GM18858 (cell line): ENCODE measurements around the gene MCC.

ENCODE experiments used
- ATAC-seq: cut with Tn5 transposase; IDR thresholded peaks from one replicate; pipeline ENCODE4 v1.9.1; 2021; ENCODE audit not compliant: unreplicated experiment

The MCC gene

GRCh38 chr5:113325054-113325453 is 163.2 kb downstream of the MCC start:
- no peak for ATAC-seq

GRCh38 chr5:113321276-113321675 is 167.0 kb downstream of the MCC start:
- ATAC-seq, result no peak

GRCh38 chr5:113320273-113320780 is 167.9 kb downstream of the MCC start:
- peak; percentile 82 for ATAC-seq

GRCh38 chr5:113319256-113320053 is 168.8 kb downstream of the MCC start:
- no peak for ATAC-seq

GRCh38 chr5:113317636-113318035 is 170.6 kb downstream of the MCC start:
- ATAC-seq, result no peak

- no peak for ATAC-seq
Measured at GRCh38 chr5:113311301-113311700, 177.0 kb downstream of the MCC start.

- no peak for ATAC-seq
Measured at GRCh38 chr5:113302120-113302519, 186.1 kb downstream of the MCC start.

GRCh38 chr5:113299591-113299990 is 188.7 kb downstream of the MCC start:
- no peak for ATAC-seq

GRCh38 chr5:113296676-113297075 is 191.6 kb downstream of the MCC start:
- ATAC-seq, result no peak

- ATAC-seq, result no peak
Measured at GRCh38 chr5:113295111-113295539, 193.1 kb downstream of the MCC start.

- peak; percentile 89 for ATAC-seq
Measured at GRCh38 chr5:113294311-113295110, 193.7 kb downstream of the MCC start.

- ATAC-seq, result peak; percentile 23
Measured at GRCh38 chr5:113293975-113294310, 194.3 kb downstream of the MCC start.

- ATAC-seq, result no peak
Measured at GRCh38 chr5:113293068-113293974, 194.9 kb downstream of the MCC start.

- no peak for ATAC-seq
Measured at GRCh38 chr5:113292462-113292861, 195.8 kb downstream of the MCC start.

GRCh38 chr5:113283558-113283957 is 204.7 kb downstream of the MCC start:
- ATAC-seq, result no peak

- ATAC-seq, result no peak
Measured at GRCh38 chr5:113282472-113282871, 205.8 kb downstream of the MCC start.

- no peak for ATAC-seq
Measured at GRCh38 chr5:113281194-113281593, 207.1 kb downstream of the MCC start.

- ATAC-seq, result no peak
Measured at GRCh38 chr5:113280541-113280940, 207.7 kb downstream of the MCC start.

- no peak for ATAC-seq
Measured at GRCh38 chr5:113278976-113279375, 209.3 kb downstream of the MCC start.

- no peak for ATAC-seq
Measured at GRCh38 chr5:113276493-113276892, 211.8 kb downstream of the MCC start.

- no peak for ATAC-seq
Measured at GRCh38 chr5:113276001-113276400, 212.3 kb downstream of the MCC start.
